ENCODE measurements around the gene STMP1.

STMP1 gene

GRCh38 chr7:135718794-135719437 is 56.6 kb downstream of the STMP1 start:
- no peaks in the 10 kb centered on the region for H3K9me2 ChIP-seq (replicated peaks; ENCODE audit: control insufficient read depth, low read length)
- TF ChIP-seq CTCF (IDR thresholded peaks at IDR 0.05; ENCODE audit: low read depth, low read length, poor library complexity, severe bottlenecking) (no peak), EZH2phosphoT487 (IDR thresholded peaks at IDR 0.05; ENCODE audit: borderline replicate concordance, low read length) (no peak)
- no peaks in the 10 kb centered on the region for H3F3A ChIP-seq (ENCODE audit: control insufficient read depth, insufficient read depth)
- H3K36me3 ChIP-seq (ENCODE audit: control insufficient read depth, low read length) = no peaks in the 10 kb centered on the region
- no peaks in the 10 kb centered on the region for H3K79me2 ChIP-seq (ENCODE audit: control insufficient read depth, low read length)
- H3K27me3 ChIP-seq (ENCODE audit: control insufficient read depth, low read length) = 0 out of 2 replicates have a peak, but pooled peaks cover 5% of the 10 kb centered on the region
- H4K20me1 ChIP-seq (ENCODE audit: control insufficient read depth, insufficient read depth, low read depth, low read length) = no peaks in the 10 kb centered on the region
- no peak overlapping the region for H3K4me2 ChIP-seq (ENCODE audit: low read length)
- no peak overlapping the region for H3K27ac ChIP-seq (ENCODE audit: low read depth, low read length)
- H3K4me3 ChIP-seq (ENCODE audit: low read length) = no peak overlapping the region
- H3K4me1 ChIP-seq (ENCODE audit: control insufficient read depth, low read length) = no peaks in the 10 kb centered on the region
- no peaks in the 10 kb centered on the region for H3K9me3 ChIP-seq (ENCODE audit: control insufficient read depth, insufficient read depth, low read length)

- TF ChIP-seq CTCF (IDR thresholded peaks at IDR 0.05; ENCODE audit: low read depth, low read length, poor library complexity, severe bottlenecking) (no peak), EZH2phosphoT487 (IDR thresholded peaks at IDR 0.05; ENCODE audit: borderline replicate concordance, low read length) (no peak)
- H4K20me1 ChIP-seq (ENCODE audit: control insufficient read depth, insufficient read depth, low read depth, low read length) = no peaks in the 10 kb centered on the region
- no peak overlapping the region for H3K27ac ChIP-seq (ENCODE audit: low read depth, low read length)
- H3K27me3 ChIP-seq (ENCODE audit: control insufficient read depth, low read length) = 0 out of 2 replicates have a peak, but pooled peaks cover 5% of the 10 kb centered on the region
- H3K4me2 ChIP-seq (ENCODE audit: low read length) = no peak overlapping the region
- no peaks in the 10 kb centered on the region for H3F3A ChIP-seq (ENCODE audit: control insufficient read depth, insufficient read depth)
- H3K4me3 ChIP-seq (ENCODE audit: low read length) = no peak overlapping the region
- H3K9me3 ChIP-seq (ENCODE audit: control insufficient read depth, insufficient read depth, low read length) = no peaks in the 10 kb centered on the region
- no peaks in the 10 kb centered on the region for H3K79me2 ChIP-seq (ENCODE audit: control insufficient read depth, low read length)
- no peaks in the 10 kb centered on the region for H3K4me1 ChIP-seq (ENCODE audit: control insufficient read depth, low read length)
- no peaks in the 10 kb centered on the region for H3K36me3 ChIP-seq (ENCODE audit: control insufficient read depth, low read length)
- H3K9me2 ChIP-seq (replicated peaks; ENCODE audit: control insufficient read depth, low read length) = no peaks in the 10 kb centered on the region
Measured at GRCh38 chr7:135719688-135720087, 57.4 kb downstream of the STMP1 start.

DNA sequence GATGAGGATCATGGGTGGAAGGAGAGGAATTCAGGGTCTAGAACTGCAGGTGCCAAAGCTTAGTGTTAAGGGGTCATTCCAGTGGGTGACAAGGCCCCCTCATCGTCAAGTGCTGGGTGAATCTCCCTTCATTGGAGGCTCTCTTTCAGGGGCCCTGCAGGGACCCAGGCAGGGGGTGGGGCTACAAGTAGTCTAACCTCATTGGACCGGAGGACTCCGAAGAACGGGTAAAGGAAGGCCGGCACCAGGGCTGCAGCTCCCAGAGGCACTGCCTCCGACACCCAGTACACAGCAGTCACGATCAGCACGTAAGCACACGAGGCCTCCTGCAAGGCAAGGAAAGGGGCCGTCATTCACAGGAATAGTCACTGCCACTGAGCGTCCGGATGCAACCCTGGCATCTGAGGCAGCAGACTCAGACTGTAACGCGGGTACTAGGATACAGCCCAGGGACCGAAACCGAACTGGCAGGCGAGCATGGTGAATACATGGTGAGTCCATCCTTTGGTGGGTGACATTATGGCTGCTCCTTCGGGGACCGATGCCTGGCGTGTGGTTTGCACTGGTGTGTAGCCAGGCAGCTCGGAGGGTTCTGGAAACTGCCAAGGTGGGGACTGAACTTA is 59.0 kb downstream of the STMP1 start:
- no peak overlapping the region for H3K27ac ChIP-seq (ENCODE audit: low read depth, low read length)
- no peaks in the 10 kb centered on the region for H3K4me1 ChIP-seq (ENCODE audit: control insufficient read depth, low read length)
- H3K27me3 ChIP-seq (ENCODE audit: control insufficient read depth, low read length) = 0 out of 2 replicates have a peak, but pooled peaks cover 5% of the 10 kb centered on the region
- H3K9me3 ChIP-seq (ENCODE audit: control insufficient read depth, insufficient read depth, low read length) = no peaks in the 10 kb centered on the region
- H3K79me2 ChIP-seq (ENCODE audit: control insufficient read depth, low read length) = no peaks in the 10 kb centered on the region
- H3K4me3 ChIP-seq (ENCODE audit: low read length) = no peak overlapping the region
- TF ChIP-seq CTCF (IDR thresholded peaks at IDR 0.05; ENCODE audit: low read depth, low read length, poor library complexity, severe bottlenecking) = no peak
- no peak for TF ChIP-seq EZH2phosphoT487 (IDR thresholded peaks at IDR 0.05; ENCODE audit: borderline replicate concordance, low read length)
- no peaks in the 10 kb centered on the region for H3F3A ChIP-seq (ENCODE audit: control insufficient read depth, insufficient read depth)
- H3K9me2 ChIP-seq (replicated peaks; ENCODE audit: control insufficient read depth, low read length) = no peaks in the 10 kb centered on the region
- H3K4me2 ChIP-seq (ENCODE audit: low read length) = no peak overlapping the region
- no peaks in the 10 kb centered on the region for H3K36me3 ChIP-seq (ENCODE audit: control insufficient read depth, low read length)
- no peaks in the 10 kb centered on the region for H4K20me1 ChIP-seq (ENCODE audit: control insufficient read depth, insufficient read depth, low read depth, low read length)

Measured in DOHH2 (cell line).